SHP77 (cell line): Measurements from ENCODE around the gene SFMBT1.
"Not testable (repeated sequence)": the region's sequence is repeated elsewhere in the genome, so short reads cannot be mapped to it uniquely, and the experiment has no call there.

Experiments used
- DNase-seq, 2 experiments: peaks; one replicate each; lab custom pipeline; 2025; lab: John Stamatoyannopoulos, UW

SFMBT1 gene

GRCh38 chr3:53038679-53039375 is 7.0 kb downstream of the SFMBT1 start:
- no peak for DNase-seq

- no peak for DNase-seq
Measured at GRCh38 chr3:53035825-53036619, 9.9 kb downstream of the SFMBT1 start.

GRCh38 chr3:53035018-53035417 is 10.9 kb downstream of the SFMBT1 start:
- DNase-seq: not testable (repeated sequence)

GRCh38 chr3:53034411-53034810 is 11.5 kb downstream of the SFMBT1 start:
- DNase-seq: not testable (repeated sequence)

GRCh38 chr3:53032609-53033008 is 13.3 kb downstream of the SFMBT1 start:
- no peak for DNase-seq

- no peak for DNase-seq
Measured at GRCh38 chr3:53030619-53031449, 15.0 kb downstream of the SFMBT1 start.

- no peak for DNase-seq
Measured at GRCh38 chr3:53028641-53029040, 17.2 kb downstream of the SFMBT1 start.

GRCh38 chr3:53027254-53027844 is 18.5 kb downstream of the SFMBT1 start:
- no peak for DNase-seq

- DNase-seq: no peak
Measured at GRCh38 chr3:53026382-53027162, 19.3 kb downstream of the SFMBT1 start.

GRCh38 chr3:53024315-53024714 is 21.6 kb downstream of the SFMBT1 start:
- DNase-seq: no peak

- DNase-seq: no peak
Measured at GRCh38 chr3:53023072-53023823, 22.6 kb downstream of the SFMBT1 start.

- no peak for DNase-seq
Measured at GRCh38 chr3:53022647-53023046, 23.2 kb downstream of the SFMBT1 start.

GRCh38 chr3:53016236-53016635 is 29.6 kb downstream of the SFMBT1 start:
- DNase-seq: no peak

- no peak for DNase-seq
Measured at GRCh38 chr3:53011324-53011723, 34.5 kb downstream of the SFMBT1 start.

- DNase-seq: peak in 1 of 2 experiments; percentile 7
Measured at GRCh38 chr3:53009826-53010539, 35.9 kb downstream of the SFMBT1 start.

- no peak for DNase-seq
Measured at GRCh38 chr3:53008932-53009331, 36.9 kb downstream of the SFMBT1 start.

- DNase-seq: no peak
Measured at GRCh38 chr3:53005854-53006513, 39.9 kb downstream of the SFMBT1 start.

- DNase-seq: no peak
Measured at GRCh38 chr3:53005338-53005737, 40.5 kb downstream of the SFMBT1 start.

GRCh38 chr3:53003320-53003719 is 42.6 kb downstream of the SFMBT1 start:
- DNase-seq: no peak
